Measurements from ENCODE around the gene CD164L2.

CD164L2 gene

GRCh38 chr1:27342778-27343638 is 40.1 kb downstream of the CD164L2 start:
- DNase-seq: peak; percentile 74

GRCh38 chr1:27342391-27342777 is 40.7 kb downstream of the CD164L2 start:
- DNase-seq: peak; percentile 15

GRCh38 chr1:27341525-27342252 is 41.4 kb downstream of the CD164L2 start, which contains the start of gene SYTL1:
TSS of gene SYTL1 (plus strand) at chr1:27342022. CDS start at chr1:27345335, 3,313 bp downstream.
- peak; percentile 55 for DNase-seq

GRCh38 chr1:27339213-27339612 is 43.9 kb downstream of the CD164L2 start:
- DNase-seq: no peak

- no peak for DNase-seq
Observed at GRCh38 chr1:27338751-27339150, 44.4 kb downstream of the CD164L2 start.

- DNase-seq: no peak
Observed at GRCh38 chr1:27336756-27337155, 46.4 kb downstream of the CD164L2 start.

GRCh38 chr1:27335506-27336422 is 47.4 kb downstream of the CD164L2 start:
- DNase-seq: no peak

- DNase-seq: no peak
Observed at GRCh38 chr1:27333717-27334279, 49.3 kb downstream of the CD164L2 start.

GRCh38 chr1:27332536-27333281 is 50.4 kb downstream of the CD164L2 start:
- peak; percentile 32 for DNase-seq

- DNase-seq: no peak
Observed at GRCh38 chr1:27331922-27332321, 51.2 kb downstream of the CD164L2 start.

- DNase-seq: no peak
Observed at GRCh38 chr1:27331426-27331825, 51.7 kb downstream of the CD164L2 start.

GRCh38 chr1:27330786-27331185 is 52.3 kb downstream of the CD164L2 start:
- DNase-seq: no peak

Measured in stimulated activated naive CD4-positive, alpha-beta T cell treated with Interleukin-2 at 50 U/mL for 16 hours (primary cell).